GM18907 (cell line): ENCODE data around the gene MTF1.
A peak's percentile ranks its signal among the peaks of the same experiment; 100 is the strongest.

Source experiments
- ATAC-seq: cut with Tn5 transposase; IDR thresholded peaks from one replicate; pipeline ENCODE4 v1.9.1; 2021; ENCODE audit warnings: mild to moderate bottlenecking, moderate library complexity; ENCODE audit not compliant: unreplicated experiment

Gene MTF1

DNA sequence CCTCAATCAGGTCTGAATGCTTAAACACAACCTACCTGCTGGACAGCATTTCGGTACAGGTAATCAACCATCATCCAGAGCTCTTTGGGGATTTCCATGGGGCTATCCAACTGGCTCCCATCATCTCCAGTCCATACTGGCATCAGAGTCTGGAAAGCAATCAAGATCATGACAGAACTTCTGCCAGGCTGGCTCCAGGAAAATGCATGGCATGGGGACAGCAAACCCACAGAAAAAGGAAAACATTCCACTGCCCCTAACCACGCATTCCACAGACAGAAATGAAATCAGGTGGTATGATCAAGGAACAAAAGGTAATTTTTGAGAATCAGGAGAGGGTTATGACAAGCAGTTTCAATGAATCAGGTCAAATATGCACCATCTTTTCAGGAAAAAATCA lies 9.1 kb upstream of the MTF1 start:
- ATAC-seq = no peak

GRCh38 chr1:37867784-37868183 lies 8.4 kb upstream of the MTF1 start:
- no peak for ATAC-seq

- ATAC-seq = no peak
Measured at GRCh38 chr1:37866491-37866890, 7.1 kb upstream of the MTF1 start.

DNA sequence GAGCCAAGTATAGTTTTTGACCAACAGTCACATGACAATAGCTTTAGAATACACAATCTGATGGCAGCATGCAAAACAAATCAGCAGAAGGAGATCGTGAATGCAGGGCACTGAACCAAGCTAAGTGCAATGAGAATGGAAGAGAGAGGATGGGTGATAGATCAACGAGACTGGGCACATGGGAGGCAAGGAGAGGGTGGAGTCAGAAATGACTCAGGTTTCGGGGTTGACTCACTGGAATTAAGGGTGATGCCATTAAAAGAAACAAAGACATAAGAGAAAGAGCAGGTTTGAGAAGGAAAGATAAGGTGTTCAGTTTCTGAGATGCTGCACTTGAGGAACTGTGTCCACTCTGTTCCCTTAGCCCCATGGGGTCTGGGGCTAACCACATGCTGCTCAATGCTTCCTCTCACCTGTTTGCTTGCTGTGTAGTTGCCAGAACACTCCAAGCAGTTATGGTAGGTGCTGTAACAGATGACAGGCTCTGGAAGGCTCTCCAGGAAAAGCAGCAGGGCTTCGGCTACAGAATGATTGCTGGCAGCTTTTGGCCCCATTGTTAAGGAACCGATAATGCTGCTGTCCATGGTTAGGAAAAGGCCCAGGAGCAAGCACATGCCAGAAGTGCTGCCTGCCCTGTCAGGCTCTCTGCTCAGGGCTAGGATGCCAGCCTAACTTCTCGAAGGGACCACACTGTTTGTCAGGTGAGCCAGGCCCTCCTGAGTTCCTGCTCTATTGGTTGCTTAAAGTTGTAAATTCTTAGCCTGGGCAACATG lies 6.1 kb upstream of the MTF1 start:
- ATAC-seq = no peak

DNA sequence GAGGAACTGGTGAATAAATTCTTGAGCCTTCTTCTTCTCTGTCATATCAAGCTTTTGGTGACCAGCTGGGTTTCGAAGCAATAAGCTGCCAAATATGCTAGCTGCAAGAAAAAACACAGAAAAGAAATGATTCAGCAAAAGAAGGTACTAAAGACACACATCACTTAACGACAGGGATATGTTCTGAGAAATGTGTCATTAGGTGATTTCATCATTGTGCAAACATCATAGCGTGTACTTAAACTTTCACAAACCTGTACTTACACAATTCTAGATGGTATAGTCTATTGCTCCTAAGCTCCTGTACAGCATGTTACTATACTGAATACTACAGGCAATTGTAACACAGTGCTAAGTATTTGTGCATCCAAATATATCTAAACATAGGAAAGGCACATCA lies 2.9 kb upstream of the MTF1 start:
- no peak for ATAC-seq

DNA sequence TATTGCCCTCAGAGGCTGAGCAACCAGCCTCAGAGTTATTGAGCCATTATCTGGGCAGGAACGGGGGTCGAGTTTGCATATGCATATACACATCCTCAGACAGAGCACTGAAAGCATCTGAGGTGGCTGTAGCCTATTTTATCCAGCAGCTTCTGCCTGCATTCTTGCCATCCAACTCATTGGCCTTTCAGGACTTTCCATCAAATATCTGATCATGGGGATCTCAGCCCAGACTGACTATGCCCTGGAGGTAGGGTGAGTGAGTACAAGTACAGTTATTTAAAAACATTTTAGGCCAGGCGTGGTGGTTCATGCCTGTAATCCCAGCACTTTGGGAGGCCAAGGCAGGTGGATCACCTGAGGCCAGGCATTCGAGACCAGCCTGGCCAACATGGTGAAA lies 1.8 kb upstream of the MTF1 start:
- no peak for ATAC-seq

DNA sequence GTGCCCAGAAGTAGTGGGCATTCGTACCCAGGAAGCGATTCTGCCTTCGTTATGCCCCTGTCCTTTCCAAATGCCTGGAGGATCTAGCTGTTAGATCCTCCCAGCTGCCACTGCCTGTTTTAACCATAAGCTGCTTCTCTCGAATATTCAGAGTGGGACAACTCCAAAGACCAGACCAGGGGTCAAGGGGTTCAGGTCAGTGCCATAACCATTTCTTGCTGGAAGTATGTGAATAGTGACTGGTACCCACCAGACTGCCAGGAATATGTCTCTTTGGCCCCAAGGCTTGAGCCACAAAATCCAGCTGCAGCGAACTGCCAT lies 914 bp upstream of the MTF1 start:
- peak; percentile 2 for ATAC-seq

GRCh38 chr1:37858931-37859506 lies 373 bp downstream of the MTF1 start:
- ATAC-seq = peak; percentile 31

GRCh38 chr1:37854406-37854805 lies 5.0 kb downstream of the MTF1 start:
- no peak for ATAC-seq

GRCh38 chr1:37853157-37853556 lies 6.2 kb downstream of the MTF1 start:
- no peak for ATAC-seq

DNA sequence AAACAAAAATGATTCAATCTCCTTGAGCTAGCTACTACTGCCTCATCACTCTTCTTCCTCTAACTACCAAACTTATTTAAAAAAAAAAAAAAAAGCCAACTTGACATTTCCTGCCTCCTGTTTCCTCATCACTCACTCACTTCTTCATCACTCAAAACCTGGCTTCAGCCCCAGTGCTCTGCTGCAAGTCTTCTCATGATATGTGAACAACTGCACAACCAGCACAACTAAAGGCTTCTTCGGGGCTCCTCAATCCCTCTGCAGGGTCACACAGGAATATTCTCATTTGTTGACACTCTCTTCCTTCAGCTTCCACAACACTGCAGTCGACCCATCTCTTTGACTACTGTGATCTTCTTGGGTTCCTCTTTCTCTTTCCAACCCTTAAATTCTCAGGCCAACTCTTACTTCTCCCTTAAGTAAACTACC lies 7.6 kb downstream of the MTF1 start:
- no peak for ATAC-seq

DNA sequence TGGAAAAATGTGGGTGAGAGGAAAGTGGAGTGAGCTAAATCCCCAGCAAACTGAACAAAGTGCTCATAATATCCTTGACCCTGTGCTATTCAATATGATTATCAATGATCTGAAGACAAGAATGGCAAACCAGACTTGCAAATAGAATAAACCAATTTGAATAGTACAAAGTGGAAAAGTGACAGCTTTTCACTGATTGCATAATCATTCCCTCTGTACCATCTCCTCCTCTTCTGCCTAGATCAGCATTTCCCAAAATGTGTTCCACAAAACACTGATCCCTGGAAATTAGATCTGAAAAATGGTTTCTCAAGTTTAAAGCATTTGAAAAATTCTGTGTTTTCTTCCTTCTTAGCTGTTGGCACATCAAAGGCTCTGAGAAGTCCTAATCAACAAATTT lies 8.1 kb downstream of the MTF1 start:
- ATAC-seq = no peak

DNA sequence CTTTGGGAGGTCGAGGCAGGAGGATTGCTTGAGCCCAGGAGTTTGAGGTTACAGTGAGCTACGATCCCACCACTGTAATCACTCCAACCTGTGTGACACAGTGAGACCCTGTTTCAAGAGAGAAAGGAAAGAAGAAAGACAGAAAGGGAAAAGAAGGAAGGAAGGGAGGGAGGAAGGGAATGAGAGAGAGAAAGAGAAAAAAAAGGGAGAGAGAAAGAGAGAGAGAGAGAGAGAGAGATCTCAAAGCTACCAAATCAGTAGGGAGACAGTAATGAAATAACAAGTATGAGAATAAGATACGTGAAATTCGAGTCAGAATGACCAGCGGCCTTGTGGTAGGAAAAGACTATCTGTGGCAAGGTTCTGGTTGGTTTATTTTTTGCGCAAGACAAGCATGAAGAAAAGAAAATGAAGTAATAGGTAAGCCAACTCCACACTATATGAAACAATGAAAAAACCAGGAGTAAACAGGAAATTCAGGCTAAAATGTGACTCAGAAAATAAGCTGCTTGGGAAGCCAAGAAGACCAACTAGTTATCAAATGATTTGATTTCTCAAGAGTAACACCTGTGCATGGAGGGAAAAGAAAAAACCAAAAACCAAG lies 8.9 kb downstream of the MTF1 start:
- no peak for ATAC-seq

DNA sequence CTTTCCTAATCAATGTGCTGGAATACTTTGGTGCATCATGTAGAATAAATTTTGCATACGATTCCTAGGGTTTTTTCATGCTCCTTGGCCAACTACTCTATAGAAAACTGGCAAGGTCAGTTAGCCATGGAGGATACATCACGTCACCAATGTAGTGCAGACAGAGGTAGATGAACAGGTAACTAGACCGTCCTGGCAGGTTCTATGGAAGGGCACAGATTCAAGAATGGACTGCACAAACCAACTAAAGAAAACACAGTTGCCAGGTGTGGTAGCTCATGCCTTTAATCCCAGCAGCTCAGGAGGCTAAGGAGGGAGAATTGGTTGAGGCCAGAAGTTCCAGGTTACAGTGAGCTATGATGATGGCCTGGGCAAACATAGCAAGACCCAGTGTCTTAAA lies 9.9 kb downstream of the MTF1 start:
- no peak for ATAC-seq

DNA sequence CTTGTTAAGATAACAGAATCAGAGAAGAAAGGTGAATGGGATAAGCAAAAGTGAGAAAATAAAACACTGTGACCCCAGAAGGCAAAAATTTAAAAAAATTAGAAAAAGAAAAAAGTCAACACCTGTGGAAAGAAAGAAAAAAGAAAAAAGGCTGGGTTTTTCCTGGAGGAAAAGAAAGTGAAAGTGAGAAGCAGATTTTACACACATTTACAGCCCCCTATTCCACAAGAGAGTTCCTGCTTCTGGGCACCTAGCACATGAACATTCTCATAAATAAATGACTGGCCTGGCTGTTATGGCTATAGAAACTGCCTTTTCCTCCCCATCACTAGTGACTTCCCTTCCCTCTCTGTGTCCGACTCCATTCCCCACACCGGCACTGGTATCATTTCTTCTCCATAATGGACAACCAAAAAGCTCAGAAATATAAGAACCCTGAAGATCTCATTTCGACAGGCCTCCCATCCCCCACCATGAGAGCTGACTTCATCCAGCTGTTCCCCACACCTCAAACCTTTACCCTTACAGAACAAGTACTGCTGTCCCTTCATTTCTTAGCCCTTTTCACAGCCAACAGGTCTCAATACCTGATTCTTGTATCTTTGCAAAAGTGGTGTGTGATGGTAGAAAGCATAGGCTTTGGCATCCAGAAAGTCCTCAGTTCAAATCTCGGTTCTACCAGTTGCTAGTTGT lies 12.6 kb downstream of the MTF1 start:
- ATAC-seq = no peak

- no peak for ATAC-seq
Measured at GRCh38 chr1:37845786-37846185, 13.6 kb downstream of the MTF1 start.

DNA sequence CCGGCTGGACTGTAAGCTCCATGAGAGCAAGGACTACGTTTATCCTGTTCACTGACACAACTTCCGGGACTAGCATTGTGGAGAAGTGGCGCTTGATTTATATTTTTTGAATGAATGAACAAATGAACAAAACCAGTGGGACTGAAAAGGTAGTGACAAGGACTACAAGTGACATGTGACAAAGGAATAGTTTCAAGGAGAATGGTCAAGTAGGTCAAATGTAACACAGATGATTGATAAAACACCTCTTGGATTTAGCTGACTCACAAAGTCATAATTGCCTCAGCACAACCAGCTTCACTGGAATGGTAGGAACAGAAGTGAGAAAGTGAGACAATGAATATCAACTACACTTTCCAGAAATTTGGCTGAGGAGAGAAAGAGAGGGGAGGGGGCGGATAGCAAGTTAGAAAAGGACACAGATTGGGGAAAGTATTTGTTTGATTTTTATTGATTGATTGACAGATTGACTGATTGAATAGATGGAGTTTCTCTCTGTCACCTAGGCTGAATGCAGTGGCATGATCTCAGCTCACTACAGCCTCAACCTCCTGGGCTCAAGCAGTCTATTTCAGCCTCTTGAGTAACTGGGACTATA lies 14.2 kb downstream of the MTF1 start:
- no peak for ATAC-seq

DNA sequence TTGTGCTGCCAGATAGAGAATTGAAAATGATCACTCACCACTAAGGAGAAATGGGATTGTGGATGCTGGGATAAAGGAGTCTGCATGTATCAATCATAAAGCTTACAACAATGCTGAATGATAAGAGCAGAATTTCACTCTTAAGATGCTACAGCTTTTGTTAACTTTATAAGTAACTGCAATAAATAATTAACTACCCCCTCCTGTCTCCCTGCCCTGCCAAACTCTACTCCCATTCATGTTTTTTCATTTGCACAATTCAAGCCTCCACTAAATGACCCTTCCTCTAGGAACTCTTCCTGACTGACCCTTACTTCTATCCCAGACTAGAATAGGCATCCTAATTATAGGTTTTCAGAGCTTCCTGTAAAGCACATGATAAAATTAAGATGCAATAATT lies 14.9 kb downstream of the MTF1 start:
- ATAC-seq = no peak

- ATAC-seq = no peak
Measured at GRCh38 chr1:37841652-37842051, 17.7 kb downstream of the MTF1 start.

DNA sequence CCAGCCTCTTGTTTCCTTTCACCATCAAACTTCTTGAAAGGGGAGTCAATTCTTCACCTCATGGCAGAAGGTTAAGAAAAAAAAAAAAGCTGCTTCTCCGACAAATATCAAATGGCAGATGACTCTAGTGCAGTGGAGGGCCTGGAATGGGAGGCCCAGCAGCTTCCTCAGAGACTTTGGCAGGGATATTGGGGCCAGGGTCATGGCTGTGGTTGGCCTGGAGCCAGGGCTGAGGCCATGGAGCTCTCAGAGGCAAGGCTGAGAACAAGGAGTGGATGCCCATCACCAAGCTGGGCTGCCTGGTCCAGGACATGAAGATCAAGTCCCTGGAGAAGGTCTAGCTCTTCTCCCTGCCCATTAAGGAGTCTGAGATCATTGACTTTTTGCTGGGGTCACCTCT lies 18.7 kb downstream of the MTF1 start:
- no peak for ATAC-seq

- ATAC-seq = no peak
Measured at GRCh38 chr1:37839676-37840075, 19.7 kb downstream of the MTF1 start.

- no peak for ATAC-seq
Measured at GRCh38 chr1:37836788-37837187, 22.6 kb downstream of the MTF1 start.
